GM18517 (cell line): ENCODE results near the gene CPEB4.
A peak's percentile ranks its signal among the peaks of the same experiment; 100 is the strongest.

ENCODE experiments used
- ATAC-seq: cut with Tn5 transposase; IDR thresholded peaks from one replicate; pipeline ENCODE4 v1.9.1; 2021; ENCODE audit warnings: mild to moderate bottlenecking, moderate library complexity; ENCODE audit not compliant: unreplicated experiment

CPEB4 gene

DNA sequence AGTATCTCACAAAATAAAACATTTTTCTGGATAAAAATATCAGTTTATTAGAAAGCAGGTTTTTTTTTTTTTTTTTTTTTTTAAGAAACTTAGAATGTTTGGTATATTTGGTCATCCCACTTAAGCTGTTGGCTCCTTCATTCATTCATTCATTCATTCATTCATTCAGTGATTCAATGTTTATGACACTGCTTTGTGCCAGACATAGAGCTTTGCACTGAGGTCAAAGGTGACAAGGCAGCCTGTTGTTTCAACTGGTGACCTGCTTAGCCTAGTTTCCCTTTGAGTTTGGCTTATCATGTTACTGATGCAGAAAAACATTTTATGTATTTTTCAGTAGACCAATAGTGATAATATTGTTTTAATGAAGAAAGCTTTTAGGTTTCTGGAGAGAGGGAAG, 23.5 kb downstream of the CPEB4 start:
- ATAC-seq = no peak

DNA sequence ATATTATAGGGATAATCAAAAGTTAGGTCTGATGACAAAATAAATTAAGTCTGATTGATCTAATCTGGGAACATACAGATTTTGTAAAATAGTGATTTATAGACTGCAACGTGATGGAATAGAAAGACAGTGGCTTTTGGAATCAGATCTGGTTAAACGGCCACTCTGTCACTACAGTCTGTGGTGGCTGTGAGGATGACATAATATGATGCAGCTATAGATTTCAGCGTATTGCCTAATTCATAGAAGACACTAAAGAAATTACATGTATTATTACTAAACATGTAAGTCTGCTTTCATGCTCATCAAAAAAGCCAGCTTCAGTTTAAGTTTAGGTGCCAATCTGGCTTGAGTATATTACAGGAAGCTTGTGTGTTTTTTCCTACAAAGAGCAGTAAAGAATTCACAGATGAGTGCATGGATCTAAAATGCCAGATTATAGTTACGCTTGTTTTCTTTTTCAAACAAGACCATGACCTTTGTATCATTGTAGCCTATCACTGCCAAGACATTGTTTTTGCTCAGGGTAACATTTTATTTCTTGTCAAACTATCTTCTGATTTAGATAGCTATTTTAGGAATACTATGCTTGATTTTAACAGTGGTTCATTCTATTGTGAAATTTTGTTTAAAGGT, 25.7 kb downstream of the CPEB4 start:
- no peak for ATAC-seq

DNA sequence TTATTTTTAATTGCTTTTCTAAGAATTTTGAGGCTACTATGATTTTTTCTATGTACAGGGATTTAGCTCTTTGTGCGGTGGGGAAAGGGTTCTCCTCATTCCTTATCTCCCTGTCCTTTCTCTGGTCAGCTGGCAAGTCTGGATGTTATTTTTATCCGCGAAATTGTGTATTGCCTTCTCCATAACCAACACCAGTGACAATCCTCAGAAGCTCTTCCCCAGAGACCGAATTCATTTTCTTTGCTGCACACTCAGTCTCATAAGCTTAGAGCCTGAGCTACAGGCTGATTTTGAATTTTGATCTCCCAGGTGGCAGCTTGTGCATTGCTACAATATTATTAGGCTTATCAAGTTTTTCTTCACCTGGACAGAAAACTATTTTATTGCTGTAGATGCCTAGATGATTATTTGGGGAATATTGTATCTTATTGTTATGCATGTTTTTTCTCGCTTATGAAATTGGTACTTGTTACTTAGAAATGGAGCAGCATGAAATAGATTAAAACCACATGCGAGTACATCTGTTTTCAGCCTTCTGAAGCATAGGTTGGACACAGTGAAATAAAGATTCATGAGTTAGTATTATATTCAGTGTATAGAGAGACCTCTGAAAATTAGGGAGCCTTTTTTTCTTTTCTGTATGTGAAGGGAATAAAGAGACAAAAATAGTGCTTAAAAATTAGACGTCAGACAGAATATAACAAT, 27.3 kb downstream of the CPEB4 start:
- no peak for ATAC-seq

DNA sequence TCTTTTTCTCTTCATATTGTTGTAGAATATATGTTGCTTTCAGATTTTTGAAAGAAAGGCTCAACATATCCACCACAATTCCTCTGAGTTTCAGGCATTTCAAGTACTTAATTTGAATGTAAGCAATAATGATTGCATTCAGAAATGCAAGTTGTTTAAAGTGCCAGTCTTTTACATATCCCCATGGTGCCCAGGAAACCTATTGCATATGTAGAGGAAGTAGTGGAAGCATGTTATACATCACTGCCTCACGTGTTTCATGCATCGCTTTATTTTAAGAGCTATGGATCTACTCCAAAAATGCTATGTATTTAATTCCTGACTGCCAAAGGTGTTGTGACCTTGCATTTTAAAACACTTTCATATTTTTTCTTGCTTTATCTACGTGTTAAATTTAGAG, 28.1 kb downstream of the CPEB4 start:
- no peak for ATAC-seq

DNA sequence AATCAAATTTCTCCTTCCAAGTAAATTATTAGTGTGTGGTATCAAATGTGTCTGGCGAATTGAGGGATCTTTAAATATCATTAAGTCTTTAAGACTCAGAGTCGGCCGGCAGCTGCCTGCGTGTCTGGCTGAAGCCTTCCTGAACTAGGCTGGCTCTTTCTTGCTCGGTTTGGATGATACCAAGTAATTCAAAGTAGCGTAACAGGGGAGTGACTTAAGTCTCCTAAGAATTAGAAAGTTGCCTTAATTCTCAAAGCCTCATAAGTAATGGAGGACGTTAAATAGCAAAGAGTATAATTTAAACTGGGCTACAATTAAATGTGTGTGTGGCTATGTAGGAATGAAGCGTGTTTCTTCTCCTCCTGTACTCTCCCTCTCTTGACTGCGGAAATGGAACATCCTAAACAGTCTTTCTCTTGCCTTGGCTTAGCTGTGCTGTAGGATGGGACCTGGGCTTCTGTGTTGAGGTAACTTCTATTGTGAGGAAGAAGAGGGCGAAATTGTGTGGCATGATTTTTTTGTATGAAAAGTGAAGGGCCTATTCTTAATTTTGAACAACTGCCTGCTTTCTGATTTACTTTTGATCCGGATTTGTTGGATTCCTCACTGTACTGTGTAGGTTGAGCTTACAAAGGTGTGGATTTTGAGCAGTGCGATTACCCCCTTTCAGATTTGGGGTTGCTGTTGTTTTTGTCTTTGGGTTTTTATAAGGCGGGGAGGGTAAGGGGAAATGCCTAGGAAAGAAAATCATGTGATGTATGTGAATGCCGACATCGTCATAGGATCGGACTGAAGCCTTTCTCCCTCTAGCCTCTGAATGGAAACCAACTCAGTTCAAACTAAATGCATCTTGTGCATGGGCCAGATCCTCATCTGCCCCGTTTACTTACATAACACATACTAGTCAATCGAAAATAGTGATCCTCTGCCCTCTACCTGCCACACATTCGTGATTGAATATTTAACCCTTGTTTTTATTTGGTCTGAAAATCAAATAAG, 29.9 kb downstream of the CPEB4 start:
- peak; percentile 89 for ATAC-seq

DNA sequence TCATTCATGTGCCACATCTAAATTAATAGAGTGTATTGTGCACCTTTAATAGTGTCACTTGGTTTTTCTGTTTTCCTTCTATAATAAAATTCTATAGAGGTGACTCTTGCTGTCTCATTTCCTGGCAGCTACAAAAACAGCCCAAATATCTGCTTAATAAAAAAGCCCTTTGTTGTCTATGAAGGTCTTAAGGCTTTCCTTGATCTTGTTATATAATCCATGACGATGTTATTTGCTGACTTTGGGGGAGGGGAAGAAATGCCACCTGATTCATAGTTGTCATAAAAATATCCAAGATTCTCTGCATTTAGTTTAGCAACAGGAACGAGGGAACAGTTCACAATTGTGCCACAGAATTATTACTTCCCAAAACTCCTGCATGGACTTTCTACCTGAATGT, 31.3 kb downstream of the CPEB4 start:
- no peak for ATAC-seq

DNA sequence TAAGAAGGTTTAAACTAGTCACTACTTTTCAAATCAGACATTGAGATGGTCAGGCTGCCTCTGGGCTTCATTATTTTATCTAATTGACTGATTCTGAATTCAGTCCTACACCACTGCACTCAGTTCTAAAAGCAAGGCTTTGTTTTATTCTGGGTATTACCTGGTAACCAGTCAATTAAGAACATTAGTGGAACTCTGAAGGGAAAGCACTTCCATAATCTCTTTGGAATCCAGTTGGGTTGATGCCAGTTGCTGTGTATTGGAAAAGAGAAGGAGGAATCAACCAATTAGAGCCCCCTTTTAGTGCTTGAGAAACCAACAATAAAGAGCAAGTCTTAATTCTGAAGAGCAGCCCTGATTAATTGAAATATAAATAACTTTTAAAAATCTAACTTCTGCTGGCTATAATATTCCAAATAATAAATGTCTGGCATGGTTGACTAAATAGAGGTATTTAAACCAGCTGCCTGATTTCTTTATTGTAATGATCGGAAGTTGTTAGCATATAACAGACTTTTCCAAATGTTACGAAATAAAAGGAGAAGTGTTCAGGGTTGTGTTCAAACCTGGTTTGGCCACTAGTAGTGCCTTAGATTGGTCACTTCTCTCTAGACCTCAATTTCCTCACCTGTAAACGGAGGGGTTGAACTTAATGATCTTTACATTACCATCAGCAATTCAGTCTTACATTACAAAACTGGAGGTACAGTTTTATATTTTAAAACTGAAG, 32.0 kb downstream of the CPEB4 start:
- no peak for ATAC-seq

DNA sequence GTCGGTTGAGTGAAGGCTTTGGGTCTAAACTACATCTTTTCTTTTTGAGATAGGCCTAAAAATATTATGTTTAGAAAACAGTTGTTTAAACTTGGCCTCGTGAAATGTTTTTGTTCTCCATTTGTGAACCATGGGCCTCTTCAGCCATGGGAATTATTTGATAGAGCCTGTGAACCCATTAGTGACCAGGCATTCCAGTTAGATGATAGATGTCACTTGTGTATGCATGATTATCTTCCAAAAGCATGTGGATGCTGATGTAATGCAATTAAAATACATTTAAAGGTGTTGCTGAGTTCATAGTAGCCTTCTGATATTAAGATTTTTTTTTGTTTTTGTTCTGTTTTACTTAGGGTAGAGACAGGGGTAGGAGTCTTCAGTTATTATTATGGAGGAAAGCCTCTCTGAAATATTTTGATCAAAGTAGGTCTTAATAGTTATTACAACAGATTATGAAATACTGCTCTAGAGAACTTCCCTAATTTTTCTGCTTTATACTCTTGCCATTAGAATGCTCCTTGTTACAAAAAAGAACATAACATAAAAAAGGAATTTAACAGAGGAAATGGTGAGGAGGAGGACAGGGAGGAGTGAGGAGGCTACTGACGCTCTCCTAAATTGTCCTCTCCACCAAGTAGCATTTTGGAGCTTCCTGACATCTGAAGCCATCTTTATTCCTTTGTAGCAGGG, 32.9 kb downstream of the CPEB4 start:
- ATAC-seq = no peak

DNA sequence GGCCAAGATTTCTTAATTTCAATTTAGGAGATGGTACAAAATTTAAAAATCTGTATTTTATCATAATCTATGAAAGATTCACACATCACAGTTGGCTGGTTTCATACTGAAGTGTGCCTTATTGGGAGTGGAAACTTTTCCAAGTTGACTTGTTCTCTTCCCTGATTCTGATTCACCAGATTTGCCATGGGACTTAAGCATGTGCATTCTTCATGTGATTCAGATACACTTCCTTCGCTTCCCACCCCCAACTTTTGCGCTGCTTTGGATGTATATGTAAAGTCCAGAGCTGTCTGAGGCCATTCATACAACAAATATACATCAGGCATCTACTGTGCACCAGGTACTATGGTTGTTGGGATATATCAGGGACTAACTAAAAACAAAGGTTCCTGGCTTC, 34.4 kb downstream of the CPEB4 start:
- ATAC-seq = no peak

DNA sequence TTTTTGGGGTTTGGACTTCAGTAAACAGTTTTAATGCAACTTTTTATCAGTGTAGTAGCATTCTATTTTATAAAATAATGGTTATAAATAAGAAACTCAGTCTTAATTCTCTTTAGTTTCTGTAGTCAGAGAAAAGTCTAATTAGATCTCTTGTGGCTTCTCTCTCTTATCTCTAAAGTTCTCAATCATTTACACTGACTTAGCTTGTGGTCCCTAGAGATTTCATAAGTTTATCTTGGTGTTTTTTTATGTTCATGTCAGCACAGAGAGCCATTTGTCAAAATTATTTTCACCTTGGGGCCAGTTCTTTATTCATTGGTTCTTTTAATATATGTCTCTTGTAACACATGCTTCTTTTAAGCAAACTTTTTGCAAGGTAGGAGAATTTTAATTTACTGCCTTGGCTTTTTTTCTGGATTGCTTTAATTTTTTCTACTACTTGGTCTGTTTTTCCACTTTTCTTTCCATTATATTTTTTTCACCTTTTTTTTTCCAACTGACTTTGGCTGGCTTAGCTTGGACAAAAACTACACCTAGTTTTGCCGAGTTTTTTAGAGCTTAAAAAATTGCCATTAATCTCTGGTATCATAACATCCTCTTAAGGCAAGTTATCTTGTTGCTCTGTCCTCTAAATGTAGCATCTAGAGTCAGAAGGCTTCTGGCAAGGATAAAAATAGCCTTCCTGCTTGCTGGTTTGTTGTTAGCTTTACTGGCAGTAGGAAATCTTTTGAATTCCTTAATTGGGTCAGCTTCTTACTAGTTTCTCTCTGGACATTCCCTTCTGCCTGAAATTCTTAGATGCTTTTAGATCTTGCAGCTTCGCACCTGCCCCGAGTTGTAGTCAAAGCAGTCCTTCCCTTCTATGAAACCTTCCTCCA, 35.3 kb downstream of the CPEB4 start:
- ATAC-seq = no peak

DNA sequence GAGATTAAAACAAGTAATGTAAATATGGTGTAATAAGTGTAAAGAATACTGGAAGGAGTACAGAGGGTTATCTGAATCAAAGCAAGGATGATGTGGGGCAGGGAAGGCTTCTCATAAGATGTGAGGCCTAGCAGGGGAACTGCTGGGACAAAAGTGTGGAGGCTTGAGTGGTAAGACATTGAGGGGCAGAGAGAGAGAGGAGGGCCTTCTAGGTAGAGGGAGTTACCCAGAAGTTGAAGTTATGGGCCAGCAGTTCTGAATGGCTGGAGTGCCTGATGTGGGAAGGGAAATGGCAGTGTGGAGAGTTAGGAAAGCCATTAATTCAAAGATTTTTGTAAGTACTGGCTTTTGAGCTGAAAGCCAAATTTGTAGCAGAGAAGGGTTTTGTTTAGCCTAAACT, 36.8 kb downstream of the CPEB4 start:
- ATAC-seq = no peak

DNA sequence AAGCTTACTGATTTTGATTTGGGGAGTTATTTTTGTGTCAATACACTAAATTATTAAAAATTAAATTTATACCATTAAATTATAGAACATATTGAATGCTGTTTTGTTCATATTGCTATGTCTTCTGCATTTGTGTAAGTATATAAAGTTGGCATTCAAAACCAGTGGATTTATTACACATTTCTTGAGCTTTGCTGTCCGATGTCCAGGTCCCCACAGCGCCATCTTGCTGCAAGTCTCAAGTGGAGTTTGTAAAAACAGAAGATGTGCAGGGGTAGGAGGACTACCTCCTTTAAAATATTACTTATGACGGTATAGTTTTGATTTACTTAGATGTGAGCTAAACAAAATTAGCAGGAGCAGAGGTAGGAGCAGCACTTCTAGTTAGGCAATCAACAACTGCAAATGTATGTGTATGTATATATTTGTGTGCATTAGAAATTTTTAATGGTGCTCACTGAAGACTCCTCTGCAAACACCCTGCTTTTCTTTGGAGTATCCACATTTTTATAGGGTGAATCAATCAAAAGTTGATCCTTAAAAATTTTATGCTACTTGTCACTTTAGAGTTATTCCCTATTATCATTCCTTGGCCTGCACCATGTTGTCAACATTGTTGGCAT, 37.4 kb downstream of the CPEB4 start:
- ATAC-seq = no peak

DNA sequence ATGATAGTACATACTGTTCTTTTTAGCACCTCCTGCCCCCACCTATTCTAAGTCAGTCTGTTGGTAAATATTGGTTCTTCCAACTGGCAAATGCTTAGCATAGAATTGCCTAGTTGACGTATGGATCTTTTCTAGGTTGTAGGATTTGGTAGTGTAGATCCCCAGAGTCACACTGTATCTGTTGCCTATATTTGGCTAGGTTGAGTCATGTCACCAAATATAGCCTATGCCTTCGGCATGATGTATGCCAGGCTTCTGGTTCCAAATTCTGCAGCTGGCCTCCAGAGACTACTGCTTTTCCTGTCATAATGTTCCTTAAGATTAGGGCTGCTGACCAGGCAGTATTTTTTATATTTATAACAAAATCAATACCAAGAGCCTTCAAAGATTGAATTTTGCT, 38.2 kb downstream of the CPEB4 start:
- no peak for ATAC-seq

DNA sequence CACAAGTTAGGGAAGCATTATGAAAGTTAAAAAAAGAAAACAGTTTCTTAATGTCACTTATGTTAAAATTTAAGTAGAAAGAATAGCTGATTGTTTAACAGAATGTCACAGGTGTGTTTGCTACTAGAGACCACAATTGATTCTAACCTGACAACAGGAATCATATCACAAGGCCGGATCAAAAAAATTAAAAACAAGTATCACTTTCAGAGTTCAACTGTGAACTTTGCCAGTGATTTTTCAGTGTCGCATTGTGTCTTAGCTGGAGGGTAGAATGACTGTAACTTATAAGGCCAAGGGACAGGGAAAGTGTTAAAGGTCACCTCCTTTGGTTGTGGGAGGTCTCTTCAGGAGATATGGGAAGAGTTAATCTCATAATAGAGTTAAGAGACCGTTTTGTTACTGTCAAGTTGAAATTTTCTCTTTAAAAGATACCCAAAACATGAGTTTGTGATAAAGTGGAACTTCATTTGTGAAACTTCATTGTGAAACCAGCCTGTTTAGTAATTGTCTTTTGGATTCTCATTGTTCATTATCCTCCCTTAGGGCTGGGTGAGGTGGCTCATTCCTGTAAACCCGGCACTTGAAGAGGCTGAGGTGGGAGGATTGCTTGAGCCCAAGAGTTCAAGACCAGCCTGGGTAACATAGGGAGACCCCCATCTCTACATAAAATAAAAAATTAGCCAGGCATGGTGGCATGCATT, 40.9 kb downstream of the CPEB4 start:
- ATAC-seq = no peak

DNA sequence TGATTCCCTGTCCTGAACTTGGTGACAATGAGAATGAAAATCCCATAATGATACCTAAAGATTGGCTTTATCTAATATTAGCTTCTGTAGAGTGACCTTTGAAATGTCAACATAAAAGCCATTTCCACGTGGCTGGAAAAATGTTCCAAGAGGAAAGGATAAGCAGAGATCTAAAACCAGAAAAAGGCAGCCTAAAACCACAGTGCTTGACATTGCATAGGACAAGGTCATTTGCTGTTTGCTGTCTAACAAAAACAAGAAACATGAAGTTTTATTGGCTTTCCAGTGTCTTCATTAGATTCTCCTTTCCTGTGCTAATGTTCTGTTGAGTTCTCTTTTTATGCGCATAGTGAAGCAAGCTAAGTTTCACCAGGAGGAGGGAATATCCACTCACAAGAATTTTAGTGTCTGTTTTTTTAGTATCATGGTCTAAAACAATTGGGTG, 44.6 kb downstream of the CPEB4 start:
- ATAC-seq = no peak

DNA sequence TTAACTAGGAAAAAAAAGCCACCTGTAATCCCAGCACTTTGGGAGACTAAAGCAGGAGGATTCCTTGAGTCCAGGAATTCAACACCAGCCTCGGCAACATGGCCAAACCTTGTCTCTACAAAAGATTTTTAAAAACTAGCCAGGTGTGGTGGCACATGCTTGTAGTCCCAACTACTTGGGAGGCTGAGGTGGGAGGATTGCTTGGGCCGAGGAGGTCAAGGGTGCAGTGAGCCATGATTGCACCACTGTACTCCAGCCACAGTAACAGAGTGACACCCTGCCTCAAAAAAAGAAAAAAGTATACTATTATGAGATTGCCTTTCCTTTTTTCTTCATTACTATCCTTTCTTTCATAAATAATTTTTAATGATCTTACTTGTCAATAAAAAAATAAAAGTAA, 45.8 kb downstream of the CPEB4 start:
- ATAC-seq = no peak

DNA sequence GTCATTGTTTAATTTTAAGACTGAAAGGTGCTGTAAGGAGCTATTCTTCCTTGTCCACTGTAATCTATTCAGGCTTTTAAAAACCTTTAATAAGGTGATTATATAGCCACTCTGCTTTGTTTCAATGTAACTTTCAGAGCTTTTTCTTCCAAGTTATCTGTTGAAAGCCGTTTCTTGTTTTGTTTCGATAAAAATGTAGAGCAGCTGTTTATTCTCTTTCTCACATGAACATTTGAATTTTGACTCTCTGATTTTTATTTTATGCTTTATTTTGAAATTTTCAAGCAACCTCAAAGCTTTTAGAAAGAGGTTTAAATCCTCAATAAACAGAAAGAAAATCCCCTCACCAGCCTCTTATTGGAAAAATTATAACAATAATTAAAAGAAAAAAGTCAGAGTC, 47.2 kb downstream of the CPEB4 start:
- no peak for ATAC-seq

DNA sequence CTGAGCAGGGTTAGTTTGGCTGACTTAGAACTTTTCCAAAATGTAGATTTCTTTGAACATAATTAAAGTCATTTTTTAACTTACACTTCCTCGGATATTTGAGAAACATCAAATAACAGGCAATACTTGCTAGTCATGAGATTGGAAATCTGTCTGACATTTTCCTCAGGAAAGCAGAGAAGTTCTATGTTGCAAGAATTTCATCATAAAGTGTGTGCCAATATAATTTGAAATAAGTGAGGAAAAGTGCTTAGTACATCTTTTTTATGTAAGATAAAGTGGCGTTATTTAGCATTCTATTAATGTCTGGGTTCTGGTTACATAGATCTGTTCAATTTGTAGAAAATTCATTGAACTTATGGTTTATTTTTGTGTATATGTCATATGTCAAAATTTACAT, 52.1 kb downstream of the CPEB4 start:
- ATAC-seq = no peak
